GM12873 (cell line): Measurements from ENCODE around the gene CASZ1.

ENCODE experiments used
- TF ChIP-seq, protein P1 (sequence below): IDR thresholded peaks from 2 replicates; pipeline ENCODE4 v1.5.1; 2012; ENCODE audit warnings: low read depth, mild to moderate bottlenecking, moderate library complexity, low read length, control low read depth; ENCODE audit not compliant: insufficient read depth; ENCODE audit errors: missing control alignments

CASZ1 gene

GRCh38 chr1:10788592-10789006 is 7.8 kb downstream of the CASZ1 start:
- TF ChIP-seq, protein P1, sequence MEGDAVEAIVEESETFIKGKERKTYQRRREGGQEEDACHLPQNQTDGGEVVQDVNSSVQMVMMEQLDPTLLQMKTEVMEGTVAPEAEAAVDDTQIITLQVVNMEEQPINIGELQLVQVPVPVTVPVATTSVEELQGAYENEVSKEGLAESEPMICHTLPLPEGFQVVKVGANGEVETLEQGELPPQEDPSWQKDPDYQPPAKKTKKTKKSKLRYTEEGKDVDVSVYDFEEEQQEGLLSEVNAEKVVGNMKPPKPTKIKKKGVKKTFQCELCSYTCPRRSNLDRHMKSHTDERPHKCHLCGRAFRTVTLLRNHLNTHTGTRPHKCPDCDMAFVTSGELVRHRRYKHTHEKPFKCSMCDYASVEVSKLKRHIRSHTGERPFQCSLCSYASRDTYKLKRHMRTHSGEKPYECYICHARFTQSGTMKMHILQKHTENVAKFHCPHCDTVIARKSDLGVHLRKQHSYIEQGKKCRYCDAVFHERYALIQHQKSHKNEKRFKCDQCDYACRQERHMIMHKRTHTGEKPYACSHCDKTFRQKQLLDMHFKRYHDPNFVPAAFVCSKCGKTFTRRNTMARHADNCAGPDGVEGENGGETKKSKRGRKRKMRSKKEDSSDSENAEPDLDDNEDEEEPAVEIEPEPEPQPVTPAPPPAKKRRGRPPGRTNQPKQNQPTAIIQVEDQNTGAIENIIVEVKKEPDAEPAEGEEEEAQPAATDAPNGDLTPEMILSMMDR, result no peak

DNA sequence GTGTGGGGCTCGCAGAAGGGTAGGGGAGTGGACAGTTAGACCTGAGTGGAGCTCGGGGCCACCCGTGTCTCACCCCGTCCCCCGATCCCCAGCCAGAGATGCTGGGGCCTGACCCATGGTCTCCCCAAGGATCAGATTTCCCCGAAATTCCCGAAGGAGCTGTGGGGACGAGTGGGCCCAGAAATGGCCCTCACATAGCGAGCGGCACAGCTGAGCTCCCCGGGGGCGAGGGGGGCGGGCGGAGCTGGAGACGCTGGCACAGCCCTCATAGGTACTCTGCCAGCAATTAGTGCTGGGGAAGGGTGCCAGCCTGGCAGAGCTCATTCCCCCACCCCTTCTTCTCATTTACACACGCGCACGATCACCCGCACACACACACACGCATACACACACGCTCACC is 9.2 kb downstream of the CASZ1 start:
- TF ChIP-seq, protein P1, result no peak

GRCh38 chr1:10785728-10786638 is 10.5 kb downstream of the CASZ1 start:
- TF ChIP-seq, protein P1, result no peak

DNA sequence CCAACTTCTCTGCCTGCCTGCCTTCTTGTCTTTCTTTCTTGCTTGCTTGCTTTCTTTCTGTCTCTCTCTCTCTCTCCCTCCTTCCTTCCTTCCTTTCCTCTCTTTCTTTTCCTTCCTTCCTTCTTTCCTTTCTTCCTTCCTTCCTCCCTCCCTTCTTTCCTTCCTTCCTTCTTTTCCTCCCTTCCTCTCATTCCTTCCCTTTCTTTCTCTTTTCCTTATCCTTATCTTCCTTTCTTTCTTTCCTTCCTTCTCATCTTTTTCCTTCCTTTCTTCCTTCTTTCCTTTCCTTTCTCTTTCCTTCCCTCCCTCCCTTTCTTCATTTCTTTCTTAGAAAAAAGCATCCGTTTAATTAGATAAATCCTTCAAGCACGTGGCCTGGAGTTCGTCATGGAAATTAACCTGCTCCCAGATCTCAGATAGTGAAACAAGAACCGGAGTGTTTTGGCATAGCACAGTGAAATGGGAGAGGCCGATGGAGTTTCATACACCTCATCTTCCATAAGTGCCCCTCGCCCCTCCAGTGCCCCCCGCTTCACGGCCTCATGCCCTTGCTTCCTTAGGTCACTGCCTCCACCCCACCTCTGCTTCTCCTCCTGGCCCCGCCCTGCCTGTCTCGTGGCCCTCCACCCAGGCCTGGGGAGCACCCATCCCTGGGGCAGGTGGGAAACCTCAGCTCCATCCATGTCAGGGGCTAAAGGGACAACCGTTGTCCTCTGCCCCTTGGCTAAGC is 11.3 kb downstream of the CASZ1 start:
- TF ChIP-seq, protein P1, result no peak

- TF ChIP-seq, protein P1, result no peak
These were observed 13.8 kb downstream of the CASZ1 start for GRCh38 chr1:10782491-10783244.

GRCh38 chr1:10781137-10781536 is 15.3 kb downstream of the CASZ1 start:
- TF ChIP-seq, protein P1, result no peak
